ENCODE measurements around the gene CCDC187. TPM values are rescaled to one million over a fixed set of nuclear protein-coding genes. Genes with fewer than 3 reads are reported as not detected.
A peak's percentile ranks its signal among the peaks of the same experiment; 100 is the strongest.

The CCDC187 gene
- total RNA-seq, 1 experiment from 2014 or later: 0.11 TPM

GRCh38 chr9:136226680-136227407 lies 77.0 kb downstream of the CCDC187 start:
- Mint-ChIP-seq H3K4me3 (ENCODE audit: unreplicated experiment) (no peak overlapping the region), H3K36me3 (ENCODE audit: insufficient read depth, unreplicated experiment) (peaks cover 36% of the 10 kb centered on the region), H3K27ac (ENCODE audit: unreplicated experiment) (no peak overlapping the region), H3K9me3 (ENCODE audit: unreplicated experiment) (no peaks in the 10 kb centered on the region), H3K27me3 (ENCODE audit: insufficient read depth, unreplicated experiment) (no peaks in the 10 kb centered on the region), H3K4me1 (ENCODE audit: low read depth, unreplicated experiment) (no peaks in the 10 kb centered on the region)
- no peak for DNase-seq
- Histone ChIP-seq H3K4me3 (ENCODE audit: low read depth, low read length) (no peak overlapping the region), H3K36me3 (ENCODE audit: control insufficient read depth, insufficient read depth, low read length) (peaks cover 8% of the 10 kb centered on the region), H3K27me3 (replicated peaks; ENCODE audit: control insufficient read depth, insufficient read depth, low read length) (no peaks in the 10 kb centered on the region), H3K9me3 (no peaks in the 10 kb centered on the region), H3K4me1 (no peaks in the 10 kb centered on the region)
- intact Hi-C loops (cut with micrococcal nuclease; ENCODE audit: unreplicated experiment): loop anchor here (1.0 to 10.0 kb wide), 3 partner anchors 52 to 94 kb away; no protein-coding TSS in a partner anchor
- CTCF ChIA-PET: no interaction called here
- TF ChIP-seq CTCF (IDR thresholded peaks at IDR 0.05; ENCODE audit: insufficient read depth in 1 of 2, low read depth in 1 of 2, low read length in 1 of 2, severe bottlenecking in 1 of 2, unreplicated experiment in 1 of 2): no peak
- POLR2A ChIA-PET: no interaction called here
- no TSS peak for BruUV-seq (replicated peaks)

GRCh38 chr9:136225748-136226679 lies 77.9 kb downstream of the CCDC187 start:
- DNase-seq: peak; percentile 81 to 85
- Mint-ChIP-seq H3K4me1 (ENCODE audit: low read depth, unreplicated experiment) (no peaks in the 10 kb centered on the region), H3K4me3 (ENCODE audit: unreplicated experiment) (no peak overlapping the region), H3K36me3 (ENCODE audit: insufficient read depth, unreplicated experiment) (peaks cover 41% of the 10 kb centered on the region), H3K27me3 (ENCODE audit: insufficient read depth, unreplicated experiment) (no peaks in the 10 kb centered on the region), H3K27ac (ENCODE audit: unreplicated experiment) (no peak overlapping the region), H3K9me3 (ENCODE audit: unreplicated experiment) (no peaks in the 10 kb centered on the region)
- Histone ChIP-seq H3K4me1 (no peaks in the 10 kb centered on the region), H3K27me3 (replicated peaks; ENCODE audit: control insufficient read depth, insufficient read depth, low read length) (no peaks in the 10 kb centered on the region), H3K36me3 (ENCODE audit: control insufficient read depth, insufficient read depth, low read length) (peaks cover 8% of the 10 kb centered on the region), H3K4me3 (ENCODE audit: low read depth, low read length) (no peak overlapping the region), H3K9me3 (no peaks in the 10 kb centered on the region)
- intact Hi-C loops (cut with micrococcal nuclease; ENCODE audit: unreplicated experiment): loop anchor here (1.0 to 10.0 kb wide), 3 partner anchors 51 to 93 kb away; no protein-coding TSS in a partner anchor
- ChIA-PET CTCF (no interaction called here), POLR2A (no interaction called here)
- BruUV-seq (replicated peaks): no TSS peak
- peak; percentile 91 to 97 for TF ChIP-seq CTCF (IDR thresholded peaks at IDR 0.05; ENCODE audit: insufficient read depth in 1 of 2, low read depth in 1 of 2, low read length in 1 of 2, severe bottlenecking in 1 of 2, unreplicated experiment in 1 of 2)

- Mint-ChIP-seq H3K36me3 (ENCODE audit: insufficient read depth, unreplicated experiment) (peaks cover 42% of the 10 kb centered on the region), H3K4me1 (ENCODE audit: low read depth, unreplicated experiment) (no peaks in the 10 kb centered on the region), H3K27ac (ENCODE audit: unreplicated experiment) (no peak overlapping the region), H3K4me3 (ENCODE audit: unreplicated experiment) (no peak overlapping the region), H3K27me3 (ENCODE audit: insufficient read depth, unreplicated experiment) (no peaks in the 10 kb centered on the region), H3K9me3 (ENCODE audit: unreplicated experiment) (no peaks in the 10 kb centered on the region)
- no peaks in the 10 kb centered on the region for H3K9me3 ChIP-seq
- no peaks in the 10 kb centered on the region for H3K4me1 ChIP-seq
- ChIA-PET POLR2A (no interaction called here), CTCF (interaction anchor here (0.6 kb wide), 1 partner anchor 58 kb away, joined by 5 read pairs; no protein-coding TSS in a partner anchor)
- no peak overlapping the region for H3K4me3 ChIP-seq (ENCODE audit: low read depth, low read length)
- no peak for DNase-seq
- H3K36me3 ChIP-seq (ENCODE audit: control insufficient read depth, insufficient read depth, low read length): peaks cover 8% of the 10 kb centered on the region
- no TSS peak for BruUV-seq (replicated peaks)
- intact Hi-C loops (cut with micrococcal nuclease; ENCODE audit: unreplicated experiment): loop anchor here (10.0 kb wide), 1 partner anchor 51 kb away; no protein-coding TSS in a partner anchor
- TF ChIP-seq CTCF (IDR thresholded peaks at IDR 0.05; ENCODE audit: insufficient read depth in 1 of 2, low read depth in 1 of 2, low read length in 1 of 2, severe bottlenecking in 1 of 2, unreplicated experiment in 1 of 2): no peak
- H3K27me3 ChIP-seq (replicated peaks; ENCODE audit: control insufficient read depth, insufficient read depth, low read length): no peaks in the 10 kb centered on the region
Measured at GRCh38 chr9:136225366-136225747, 78.5 kb downstream of the CCDC187 start.
